Skeletal muscle satellite cell (primary cell): ENCODE results near the gene PNMA8C.
"Not testable (repeated sequence)": the region's sequence is repeated elsewhere in the genome, so short reads cannot be mapped to it uniquely, and the experiment has no call there.

Experiments used
- H3K27me3 ChIP-seq: 2 replicates; pipeline ENCODE4 v1.7.0; 2013; ENCODE audit warnings: low read length; ENCODE audit not compliant: control insufficient read depth, insufficient read depth
- H3K36me3 ChIP-seq: 2 replicates; pipeline ENCODE4 v1.7.0; 2013; ENCODE audit warnings: mild to moderate bottlenecking, control low read depth, low read length; ENCODE audit not compliant: insufficient read depth
- H3K4me1 ChIP-seq: 2 replicates; pipeline ENCODE4 v1.7.0; 2013; ENCODE audit warnings: low read length; ENCODE audit not compliant: control insufficient read depth, insufficient read depth
- H3K4me2 ChIP-seq: 2 replicates; pipeline ENCODE4 v1.7.0; 2013; ENCODE audit warnings: mild to moderate bottlenecking, low read length
- H3K4me3 ChIP-seq: 2 replicates; pipeline ENCODE4 v1.7.0; 2013; ENCODE audit warnings: low read length
- H3K9ac ChIP-seq: 2 replicates; pipeline ENCODE4 v1.7.0; 2013; ENCODE audit warnings: mild to moderate bottlenecking, low read depth, low read length, moderate library complexity
- H3K9me3 ChIP-seq: replicated peaks from 2 replicates; pipeline ENCODE4 v1.7.0; 2013; ENCODE audit warnings: mild to moderate bottlenecking, control low read depth, low read length

Gene PNMA8C

GRCh38 chr19:46447006-46447405 is 18.3 kb upstream of the PNMA8C start:
- no peaks in the 10 kb centered on the region for H3K36me3 ChIP-seq
- H3K4me1 ChIP-seq, result peaks cover 19% of the 10 kb centered on the region
- H3K9ac ChIP-seq, result no peak overlapping the region
- H3K4me2 ChIP-seq, result no peak overlapping the region
- peaks cover 2% of the 10 kb centered on the region for H3K9me3 ChIP-seq
- H3K4me3 ChIP-seq, result no peak overlapping the region
- no peaks in the 10 kb centered on the region for H3K27me3 ChIP-seq

GRCh38 chr19:46446021-46446420 is 17.3 kb upstream of the PNMA8C start:
- H3K9me3 ChIP-seq, result peaks cover 2% of the 10 kb centered on the region
- H3K4me1 ChIP-seq, result peaks cover 9% of the 10 kb centered on the region
- H3K4me3 ChIP-seq, result no peak overlapping the region
- no peak overlapping the region for H3K4me2 ChIP-seq
- no peak overlapping the region for H3K9ac ChIP-seq
- H3K27me3 ChIP-seq, result no peaks in the 10 kb centered on the region
- H3K36me3 ChIP-seq, result no peaks in the 10 kb centered on the region

GRCh38 chr19:46442808-46443450 is 14.2 kb upstream of the PNMA8C start:
- Histone ChIP-seq H3K9ac (no peak overlapping the region), H3K27me3 (no peaks in the 10 kb centered on the region), H3K36me3 (no peaks in the 10 kb centered on the region), H3K4me3 (no peak overlapping the region), H3K4me1 (peaks cover 6% of the 10 kb centered on the region), H3K9me3 (no peaks in the 10 kb centered on the region), H3K4me2 (peak overlapping the region; percentile 74)

- H3K4me2 ChIP-seq, result no peak overlapping the region
- no peaks in the 10 kb centered on the region for H3K36me3 ChIP-seq
- H3K4me1 ChIP-seq, result peaks cover 6% of the 10 kb centered on the region
- no peaks in the 10 kb centered on the region for H3K27me3 ChIP-seq
- H3K9me3 ChIP-seq, result no peaks in the 10 kb centered on the region
- H3K4me3 ChIP-seq, result no peak overlapping the region
- H3K9ac ChIP-seq, result no peak overlapping the region
Observed at GRCh38 chr19:46441866-46442265, 13.1 kb upstream of the PNMA8C start.

- H3K27me3 ChIP-seq, H3K9ac ChIP-seq, H3K4me2 ChIP-seq, H3K4me1 ChIP-seq, H3K4me3 ChIP-seq, H3K36me3 ChIP-seq, H3K9me3 ChIP-seq: not testable (repeated sequence)
Observed at GRCh38 chr19:46435689-46436088, 7.0 kb upstream of the PNMA8C start.

- Histone ChIP-seq H3K36me3 (no peaks in the 10 kb centered on the region), H3K4me1 (no peaks in the 10 kb centered on the region), H3K27me3 (peaks cover 5% of the 10 kb centered on the region), H3K4me2 (no peak overlapping the region), H3K4me3 (no peak overlapping the region), H3K9ac (no peak overlapping the region), H3K9me3 (no peaks in the 10 kb centered on the region)
Observed at GRCh38 chr19:46435009-46435408, 6.3 kb upstream of the PNMA8C start.

- H3K4me3 ChIP-seq, H3K4me1 ChIP-seq, H3K4me2 ChIP-seq, H3K9ac ChIP-seq, H3K36me3 ChIP-seq, H3K27me3 ChIP-seq, H3K9me3 ChIP-seq: not testable (repeated sequence)
Observed at GRCh38 chr19:46433470-46433869, 4.7 kb upstream of the PNMA8C start.

GRCh38 chr19:46431824-46432223 is 3.1 kb upstream of the PNMA8C start:
- no peak overlapping the region for H3K9ac ChIP-seq
- no peak overlapping the region for H3K4me3 ChIP-seq
- peaks cover 10% of the 10 kb centered on the region for H3K4me1 ChIP-seq
- H3K27me3 ChIP-seq, result peaks cover 12% of the 10 kb centered on the region
- no peak overlapping the region for H3K4me2 ChIP-seq
- no peaks in the 10 kb centered on the region for H3K36me3 ChIP-seq
- no peaks in the 10 kb centered on the region for H3K9me3 ChIP-seq

GRCh38 chr19:46429999-46430398 is 1.3 kb upstream of the PNMA8C start:
- Histone ChIP-seq H3K36me3 (no peaks in the 10 kb centered on the region), H3K9me3 (no peaks in the 10 kb centered on the region), H3K9ac (no peak overlapping the region), H3K4me3 (no peak overlapping the region), H3K4me2 (no peak overlapping the region), H3K4me1 (peaks cover 13% of the 10 kb centered on the region), H3K27me3 (peaks cover 8% of the 10 kb centered on the region)

- H3K9ac ChIP-seq, result no peak overlapping the region
Observed at GRCh38 chr19:46427518-46428045, 1.2 kb downstream of the PNMA8C start.

GRCh38 chr19:46426506-46427162 is 2.1 kb downstream of the PNMA8C start:
- Histone ChIP-seq H3K4me1 (peaks cover 13% of the 10 kb centered on the region), H3K27me3 (peaks cover 7% of the 10 kb centered on the region), H3K9me3 (no peaks in the 10 kb centered on the region), H3K4me2 (peak overlapping the region; percentile 80), H3K9ac (peak overlapping the region; percentile 68), H3K4me3 (peak overlapping the region; percentile 67), H3K36me3 (no peaks in the 10 kb centered on the region)

More at GRCh38 chr19:46427518-46428045, 1.2 kb downstream of the PNMA8C start:
- no peaks in the 10 kb centered on the region for H3K9me3 ChIP-seq
- H3K36me3 ChIP-seq, result no peaks in the 10 kb centered on the region
- H3K4me3 ChIP-seq, result no peak overlapping the region
- H3K27me3 ChIP-seq, result peaks cover 7% of the 10 kb centered on the region
- peaks cover 13% of the 10 kb centered on the region for H3K4me1 ChIP-seq
- H3K4me2 ChIP-seq, result no peak overlapping the region

- H3K4me1 ChIP-seq, result peaks cover 13% of the 10 kb centered on the region
- peaks cover 7% of the 10 kb centered on the region for H3K27me3 ChIP-seq
- H3K4me3 ChIP-seq, result peak overlapping the region; percentile 67
- H3K4me2 ChIP-seq, result peak overlapping the region; percentile 80
- no peaks in the 10 kb centered on the region for H3K36me3 ChIP-seq
- H3K9ac ChIP-seq, result peak overlapping the region; percentile 68
- no peaks in the 10 kb centered on the region for H3K9me3 ChIP-seq
Observed at GRCh38 chr19:46426035-46426505, 2.7 kb downstream of the PNMA8C start.
